Measurements from ENCODE around the gene GAS6.
"Not testable (repeated sequence)": the region's sequence is repeated elsewhere in the genome, so short reads cannot be mapped to it uniquely, and the experiment has no call there.

DNA sequence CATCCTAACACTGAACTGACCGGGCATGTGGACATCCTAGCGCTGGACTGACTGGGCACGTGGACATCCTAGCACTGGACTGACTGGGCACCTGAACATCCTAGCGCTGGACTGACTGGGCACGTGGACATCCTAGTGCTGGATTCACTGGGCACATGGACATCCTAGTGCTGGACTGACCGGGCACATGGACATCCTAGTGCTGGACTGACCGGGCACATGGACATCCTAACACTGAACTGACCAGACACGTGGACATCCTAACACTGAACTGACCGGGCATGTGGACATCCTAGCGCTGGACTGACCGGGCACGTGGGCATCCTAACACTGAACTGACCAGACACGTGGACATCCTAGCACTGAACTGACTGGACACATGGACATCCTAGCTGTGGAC, 73.9 kb downstream of the GAS6 start:
- TF ChIP-seq, protein P1, sequence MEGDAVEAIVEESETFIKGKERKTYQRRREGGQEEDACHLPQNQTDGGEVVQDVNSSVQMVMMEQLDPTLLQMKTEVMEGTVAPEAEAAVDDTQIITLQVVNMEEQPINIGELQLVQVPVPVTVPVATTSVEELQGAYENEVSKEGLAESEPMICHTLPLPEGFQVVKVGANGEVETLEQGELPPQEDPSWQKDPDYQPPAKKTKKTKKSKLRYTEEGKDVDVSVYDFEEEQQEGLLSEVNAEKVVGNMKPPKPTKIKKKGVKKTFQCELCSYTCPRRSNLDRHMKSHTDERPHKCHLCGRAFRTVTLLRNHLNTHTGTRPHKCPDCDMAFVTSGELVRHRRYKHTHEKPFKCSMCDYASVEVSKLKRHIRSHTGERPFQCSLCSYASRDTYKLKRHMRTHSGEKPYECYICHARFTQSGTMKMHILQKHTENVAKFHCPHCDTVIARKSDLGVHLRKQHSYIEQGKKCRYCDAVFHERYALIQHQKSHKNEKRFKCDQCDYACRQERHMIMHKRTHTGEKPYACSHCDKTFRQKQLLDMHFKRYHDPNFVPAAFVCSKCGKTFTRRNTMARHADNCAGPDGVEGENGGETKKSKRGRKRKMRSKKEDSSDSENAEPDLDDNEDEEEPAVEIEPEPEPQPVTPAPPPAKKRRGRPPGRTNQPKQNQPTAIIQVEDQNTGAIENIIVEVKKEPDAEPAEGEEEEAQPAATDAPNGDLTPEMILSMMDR (IDR thresholded peaks at IDR 0.05 in 2 of 3, conservative IDR thresholded peaks at IDR 0.05 in 1 of 3; ENCODE audit: insufficient read depth in 2 of 3, low read depth in 1 of 3, low read length in 3 of 3): not testable (repeated sequence)
- TF ChIP-seq ZNF589 (CRISPR knock-in tag; IDR thresholded peaks at IDR 0.05; ENCODE audit: low read depth); SMC3 (conservative IDR thresholded peaks at IDR 0.05; ENCODE audit: insufficient read depth, low read depth, low read length); ZNF778 (CRISPR knock-in tag; IDR thresholded peaks at IDR 0.05); RBM22 (IDR thresholded peaks at IDR 0.05; ENCODE audit: low read depth, low read length, poor library complexity, severe bottlenecking); DPF2 (IDR thresholded peaks at IDR 0.05); HMG20A (CRISPR knock-in tag; conservative IDR thresholded peaks at IDR 0.05): not testable (repeated sequence)
- TF ChIP-seq, protein P2, sequence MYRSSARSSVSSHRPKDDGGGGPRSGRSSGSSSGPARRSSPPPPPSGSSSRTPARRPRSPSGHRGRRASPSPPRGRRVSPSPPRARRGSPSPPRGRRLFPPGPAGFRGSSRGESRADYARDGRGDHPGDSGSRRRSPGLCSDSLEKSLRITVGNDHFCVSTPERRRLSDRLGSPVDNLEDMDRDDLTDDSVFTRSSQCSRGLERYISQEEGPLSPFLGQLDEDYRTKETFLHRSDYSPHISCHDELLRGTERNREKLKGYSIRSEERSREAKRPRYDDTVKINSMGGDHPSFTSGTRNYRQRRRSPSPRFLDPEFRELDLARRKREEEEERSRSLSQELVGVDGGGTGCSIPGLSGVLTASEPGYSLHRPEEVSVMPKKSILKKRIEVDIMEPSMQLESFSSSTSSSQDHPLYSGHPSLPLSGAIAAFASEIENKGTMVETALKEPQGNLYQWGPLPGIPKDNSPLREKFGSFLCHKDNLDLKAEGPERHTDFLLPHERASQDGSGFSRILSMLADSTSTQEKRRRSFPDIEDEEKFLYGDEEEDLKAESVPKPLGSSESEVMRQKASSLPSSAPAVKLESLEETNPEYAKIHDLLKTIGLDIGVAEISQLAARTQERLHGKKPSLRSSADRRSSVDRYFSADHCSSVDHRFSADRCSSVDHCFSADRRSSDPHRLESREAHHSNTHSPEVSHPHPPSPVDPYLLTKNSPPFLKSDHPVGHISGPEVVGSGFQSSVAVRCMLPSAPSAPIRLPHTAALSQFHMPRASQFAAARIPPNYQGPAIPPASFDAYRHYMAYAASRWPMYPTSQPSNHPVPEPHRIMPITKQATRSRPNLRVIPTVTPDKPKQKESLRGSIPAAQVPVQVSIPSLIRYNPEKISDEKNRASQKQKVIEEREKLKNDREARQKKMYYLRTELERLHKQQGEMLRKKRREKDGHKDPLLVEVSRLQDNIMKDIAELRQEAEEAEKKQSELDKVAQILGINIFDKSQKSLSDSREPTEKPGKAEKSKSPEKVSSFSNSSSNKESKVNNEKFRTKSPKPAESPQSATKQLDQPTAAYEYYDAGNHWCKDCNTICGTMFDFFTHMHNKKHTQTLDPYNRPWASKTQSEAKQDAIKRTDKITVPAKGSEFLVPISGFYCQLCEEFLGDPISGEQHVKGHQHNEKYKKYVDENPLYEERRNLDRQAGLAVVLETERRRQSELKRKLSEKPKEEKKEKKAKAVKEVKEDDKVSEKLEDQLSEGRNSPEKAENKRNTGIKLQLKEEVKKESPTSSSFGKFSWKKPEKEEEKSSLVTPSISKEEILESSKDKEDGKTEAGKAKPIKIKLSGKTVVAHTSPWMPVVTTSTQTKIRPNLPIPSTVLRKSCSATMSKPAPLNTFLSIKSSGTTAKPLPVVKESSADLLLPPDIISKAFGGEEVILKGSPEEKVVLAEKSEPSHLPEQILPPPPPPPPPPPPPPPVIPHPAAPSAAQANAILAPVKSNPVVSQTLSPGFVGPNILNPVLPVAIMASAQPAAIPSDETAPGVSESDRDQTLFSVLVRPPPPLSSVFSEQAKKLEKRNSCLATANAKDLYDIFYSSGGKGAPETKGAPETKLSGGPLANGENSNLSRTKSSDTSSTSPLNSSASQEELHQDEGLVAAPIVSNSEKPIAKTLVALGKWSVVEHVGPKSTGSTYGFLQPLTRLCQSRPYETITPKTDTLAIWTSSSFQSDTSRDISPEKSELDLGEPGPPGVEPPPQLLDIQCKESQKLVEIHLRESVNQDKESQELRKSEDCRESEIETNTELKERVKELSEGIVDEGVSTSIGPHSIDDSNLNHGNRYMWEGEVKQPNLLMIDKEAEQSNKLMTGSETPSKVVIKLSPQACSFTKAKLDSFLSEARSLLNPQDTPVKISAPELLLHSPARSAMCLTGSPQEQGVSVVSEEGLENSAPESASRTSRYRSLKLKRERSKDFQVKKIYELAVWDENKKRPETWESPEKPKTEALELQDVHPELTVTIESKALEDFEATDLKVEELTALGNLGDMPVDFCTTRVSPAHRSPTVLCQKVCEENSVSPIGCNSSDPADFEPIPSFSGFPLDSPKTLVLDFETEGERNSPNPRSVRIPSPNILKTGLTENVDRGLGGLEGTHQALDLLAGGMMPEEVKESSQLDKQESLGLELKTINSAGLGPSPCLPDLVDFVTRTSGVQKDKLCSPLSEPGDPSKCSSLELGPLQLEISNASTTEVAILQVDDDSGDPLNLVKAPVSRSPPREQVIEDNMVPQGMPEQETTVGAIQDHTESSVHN (IDR thresholded peaks at IDR 0.05; ENCODE audit: borderline replicate concordance in 1 of 2, low read depth in 1 of 2): not testable (repeated sequence)
- TF ChIP-seq, protein P3, sequence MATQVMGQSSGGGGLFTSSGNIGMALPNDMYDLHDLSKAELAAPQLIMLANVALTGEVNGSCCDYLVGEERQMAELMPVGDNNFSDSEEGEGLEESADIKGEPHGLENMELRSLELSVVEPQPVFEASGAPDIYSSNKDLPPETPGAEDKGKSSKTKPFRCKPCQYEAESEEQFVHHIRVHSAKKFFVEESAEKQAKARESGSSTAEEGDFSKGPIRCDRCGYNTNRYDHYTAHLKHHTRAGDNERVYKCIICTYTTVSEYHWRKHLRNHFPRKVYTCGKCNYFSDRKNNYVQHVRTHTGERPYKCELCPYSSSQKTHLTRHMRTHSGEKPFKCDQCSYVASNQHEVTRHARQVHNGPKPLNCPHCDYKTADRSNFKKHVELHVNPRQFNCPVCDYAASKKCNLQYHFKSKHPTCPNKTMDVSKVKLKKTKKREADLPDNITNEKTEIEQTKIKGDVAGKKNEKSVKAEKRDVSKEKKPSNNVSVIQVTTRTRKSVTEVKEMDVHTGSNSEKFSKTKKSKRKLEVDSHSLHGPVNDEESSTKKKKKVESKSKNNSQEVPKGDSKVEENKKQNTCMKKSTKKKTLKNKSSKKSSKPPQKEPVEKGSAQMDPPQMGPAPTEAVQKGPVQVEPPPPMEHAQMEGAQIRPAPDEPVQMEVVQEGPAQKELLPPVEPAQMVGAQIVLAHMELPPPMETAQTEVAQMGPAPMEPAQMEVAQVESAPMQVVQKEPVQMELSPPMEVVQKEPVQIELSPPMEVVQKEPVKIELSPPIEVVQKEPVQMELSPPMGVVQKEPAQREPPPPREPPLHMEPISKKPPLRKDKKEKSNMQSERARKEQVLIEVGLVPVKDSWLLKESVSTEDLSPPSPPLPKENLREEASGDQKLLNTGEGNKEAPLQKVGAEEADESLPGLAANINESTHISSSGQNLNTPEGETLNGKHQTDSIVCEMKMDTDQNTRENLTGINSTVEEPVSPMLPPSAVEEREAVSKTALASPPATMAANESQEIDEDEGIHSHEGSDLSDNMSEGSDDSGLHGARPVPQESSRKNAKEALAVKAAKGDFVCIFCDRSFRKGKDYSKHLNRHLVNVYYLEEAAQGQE (IDR thresholded peaks at IDR 0.05; ENCODE audit: borderline replicate concordance): not testable (repeated sequence)
- TF ChIP-seq, protein P3 (CRISPR knock-in tag; IDR thresholded peaks at IDR 0.05; ENCODE audit: low read depth): not testable (repeated sequence)
- TF ChIP-seq, protein P4, sequence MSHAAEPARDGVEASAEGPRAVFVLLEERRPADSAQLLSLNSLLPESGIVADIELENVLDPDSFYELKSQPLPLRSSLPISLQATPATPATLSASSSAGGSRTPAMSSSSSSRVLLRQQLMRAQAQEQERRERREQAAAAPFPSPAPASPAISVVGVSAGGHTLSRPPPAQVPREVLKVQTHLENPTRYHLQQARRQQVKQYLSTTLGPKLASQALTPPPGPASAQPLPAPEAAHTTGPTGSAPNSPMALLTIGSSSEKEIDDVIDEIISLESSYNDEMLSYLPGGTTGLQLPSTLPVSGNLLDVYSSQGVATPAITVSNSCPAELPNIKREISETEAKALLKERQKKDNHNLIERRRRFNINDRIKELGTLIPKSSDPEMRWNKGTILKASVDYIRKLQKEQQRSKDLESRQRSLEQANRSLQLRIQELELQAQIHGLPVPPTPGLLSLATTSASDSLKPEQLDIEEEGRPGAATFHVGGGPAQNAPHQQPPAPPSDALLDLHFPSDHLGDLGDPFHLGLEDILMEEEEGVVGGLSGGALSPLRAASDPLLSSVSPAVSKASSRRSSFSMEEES (CRISPR knock-in tag; IDR thresholded peaks at IDR 0.05): not testable (repeated sequence)

Measured in K562 (cell line).